Heart left ventricle (tissue), 13 donors: ENCODE data around the gene TRIM66.

ENCODE experiments used
- POLR2A ChIP-seq, 2 donors: fragments of 450-650 bp; IDR thresholded peaks; one replicate each; pipeline ENCODE4 v1.6.1; 2017; ENCODE audit warnings: antibody characterized with exemption in 2 of 2, mild to moderate bottlenecking in 2 of 2, moderate library complexity in 2 of 2
- TF ChIP-seq, protein P1 (sequence below), 12 donors: fragments of 200-600 bp; sonication (generic) in 4 of 12; IDR thresholded peaks; one replicate each; pipeline versions ENCODE4 v1.5.0 to v1.8.0; 2018 to 2022; ENCODE audit warnings: antibody characterized with exemption in 12 of 12, mild to moderate bottlenecking in 5 of 12
- donor health status: ischemic (EF 13 %, LVEDD 7.1; RV severe dilation, severe dysfunction).
- donor health status: DM: no; HTN: yes; CAD: no.
- donor health status: DM: no; HTN: no; CAD: no.
- donor health status: ischemic (EF 25% LVEDD 6.9; RV normal size, moderate dysfunction).
- donor health status: ischemic (EF 25% LVEDD 5.7; RV mildly dilated, moderate dysfunction).
- donor health status: ischemic (EF 35%, LVEDD 5.7; RV mildly dilated, moderate dysfunction).
- donor health status: nonischemic (EF 11% LVEDD 7.7; RV severe dilation, severe dysfunction).
- donor health status: DM: yes; HTN: yes; CAD: no.
- donor health status: PGD.
- donor health status: ischemic (EF 29% LVEDD 5.4; RV normal size, mild dysfunction).
- donor health status: nonischemic (EF 23%, LVEDD 6.1; RV moderate dilation, normal function).

DNA sequence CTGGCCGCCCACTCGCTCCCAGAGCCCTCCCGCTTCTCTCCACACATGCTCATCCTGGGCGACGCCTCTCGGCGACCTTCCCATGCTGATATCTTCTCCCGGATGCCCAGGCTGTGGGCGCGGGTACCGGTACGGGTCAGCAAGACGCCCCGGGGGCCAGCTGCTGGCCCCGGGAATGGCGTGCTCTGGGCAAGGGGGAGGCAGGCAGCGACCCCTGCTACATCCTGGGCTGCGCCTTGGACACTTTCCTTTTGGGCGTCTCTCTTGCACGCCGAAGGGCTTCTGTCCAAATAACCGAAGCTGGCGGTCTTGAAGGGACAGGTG, 48.2 kb upstream of the TRIM66 start:
- TF ChIP-seq, protein P1, sequence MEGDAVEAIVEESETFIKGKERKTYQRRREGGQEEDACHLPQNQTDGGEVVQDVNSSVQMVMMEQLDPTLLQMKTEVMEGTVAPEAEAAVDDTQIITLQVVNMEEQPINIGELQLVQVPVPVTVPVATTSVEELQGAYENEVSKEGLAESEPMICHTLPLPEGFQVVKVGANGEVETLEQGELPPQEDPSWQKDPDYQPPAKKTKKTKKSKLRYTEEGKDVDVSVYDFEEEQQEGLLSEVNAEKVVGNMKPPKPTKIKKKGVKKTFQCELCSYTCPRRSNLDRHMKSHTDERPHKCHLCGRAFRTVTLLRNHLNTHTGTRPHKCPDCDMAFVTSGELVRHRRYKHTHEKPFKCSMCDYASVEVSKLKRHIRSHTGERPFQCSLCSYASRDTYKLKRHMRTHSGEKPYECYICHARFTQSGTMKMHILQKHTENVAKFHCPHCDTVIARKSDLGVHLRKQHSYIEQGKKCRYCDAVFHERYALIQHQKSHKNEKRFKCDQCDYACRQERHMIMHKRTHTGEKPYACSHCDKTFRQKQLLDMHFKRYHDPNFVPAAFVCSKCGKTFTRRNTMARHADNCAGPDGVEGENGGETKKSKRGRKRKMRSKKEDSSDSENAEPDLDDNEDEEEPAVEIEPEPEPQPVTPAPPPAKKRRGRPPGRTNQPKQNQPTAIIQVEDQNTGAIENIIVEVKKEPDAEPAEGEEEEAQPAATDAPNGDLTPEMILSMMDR (IDR thresholded peaks at IDR 0.05): no peak
- TF ChIP-seq POLR2A (IDR thresholded peaks at IDR 0.05): no peak
